CD8-positive, alpha-beta memory T cell (primary cell): ENCODE data around the gene IGFBP4. TPM values are rescaled to one million over a fixed set of nuclear protein-coding genes. Genes with fewer than 3 reads are reported as not detected.
A peak's percentile ranks its signal among the peaks of the same experiment; 100 is the strongest.
"Not testable (repeated sequence)": the region's sequence is repeated elsewhere in the genome, so short reads cannot be mapped to it uniquely, and the experiment has no call there.

ENCODE experiments used
- CTCF ChIA-PET: fragments of 350-600 bp; sonication (Branson Sonifier 250); formaldehyde crosslinking; loops from one replicate; lab custom pipeline; 2021; ENCODE audit warnings: antibody characterized with exemption; lab: Charles Lee
- POLR2A ChIA-PET: fragments of 350-600 bp; sonication (Branson Sonifier 250); formaldehyde crosslinking; loops from one replicate; lab custom pipeline; 2021; ENCODE audit warnings: antibody characterized with exemption; lab: Charles Lee
- DNase-seq, 5 donors: peaks; one replicate each; pipeline versions ENCODE4 v3.0.0 to v3.0.0-alpha.2; 2020 to 2022; ENCODE audit warnings: mixed read lengths in 1 of 5
- H3K27ac ChIP-seq: one replicate; pipeline ENCODE4 v1.7.0; 2013; ENCODE audit warnings: low read depth, mild to moderate bottlenecking, low read length, moderate library complexity
- H3K27me3 ChIP-seq: 2 replicates; pipeline ENCODE4 v1.7.0; 2013; ENCODE audit warnings: low read length, mild to moderate bottlenecking; ENCODE audit not compliant: insufficient read depth, poor library complexity, severe bottlenecking
- H3K36me3 ChIP-seq: 2 replicates; pipeline ENCODE4 v1.7.0; 2013; ENCODE audit warnings: mild to moderate bottlenecking, low read length, moderate library complexity; ENCODE audit not compliant: insufficient read depth
- H3K4me1 ChIP-seq: 2 replicates; pipeline ENCODE4 v1.7.0; 2013; ENCODE audit warnings: mild to moderate bottlenecking, low read length, moderate library complexity; ENCODE audit not compliant: insufficient read depth
- H3K4me3 ChIP-seq: 2 replicates; pipeline ENCODE4 v1.7.0; 2013; ENCODE audit warnings: mild to moderate bottlenecking, low read length
- H3K9me3 ChIP-seq: 2 replicates; pipeline ENCODE4 v1.7.0; 2013; ENCODE audit warnings: mild to moderate bottlenecking, low read length
- H3K27ac Mint-ChIP-seq, 8 donors: one replicate each; pipeline ENCODE4 v1.8.0; 2020 to 2021; ENCODE audit warnings: mixed read lengths in 8 of 8, mild to moderate bottlenecking in 6 of 8, inconsistent platforms in 3 of 8, moderate library complexity in 3 of 8
- H3K27me3 Mint-ChIP-seq, 2 donors: one replicate each; pipeline ENCODE4 v1.8.0; 2020 to 2021; ENCODE audit warnings: mixed read lengths in 2 of 2, mild to moderate bottlenecking in 1 of 2, moderate library complexity in 1 of 2
- H3K36me3 Mint-ChIP-seq, 3 donors: one replicate each; pipeline ENCODE4 v1.8.0; 2020 to 2021; ENCODE audit warnings: mixed read lengths in 3 of 3, inconsistent platforms in 1 of 3, mild to moderate bottlenecking in 1 of 3
- H3K4me1 Mint-ChIP-seq, 3 donors: one replicate each; pipeline ENCODE4 v1.8.0; 2020 to 2021; ENCODE audit warnings: mixed read lengths in 3 of 3, inconsistent platforms in 1 of 3, mild to moderate bottlenecking in 1 of 3
- H3K4me3 Mint-ChIP-seq, 7 donors: one replicate each; pipeline ENCODE4 v1.8.0; 2020 to 2021; ENCODE audit warnings: mixed read lengths in 7 of 7, mild to moderate bottlenecking in 6 of 7, moderate library complexity in 4 of 7, inconsistent platforms in 2 of 7
- H3K9me3 Mint-ChIP-seq, 5 donors: one replicate each; pipeline ENCODE4 v1.8.0; 2020 to 2022; ENCODE audit warnings: mixed read lengths in 5 of 5, mild to moderate bottlenecking in 3 of 5, moderate library complexity in 2 of 5, inconsistent platforms in 1 of 5
- polyA plus RNA-seq: library from polyadenylated mRNA; unstranded; fragments of 300-500 nt; fragmentation: Illumina TruSeq; gene quantifications from one replicate; pipeline ENCODE4 v1.2.3, GENCODE V29; 2021
- total RNA-seq, 2 experiments: library from RNA; stranded (reverse); gene quantifications; one replicate each; pipeline ENCODE4 v1.2.3, GENCODE V29; 2021

Gene IGFBP4
- 1 to 10 TPM; 3.0 to 3.2 TPM for total RNA-seq
- polyA plus RNA-seq, result 21.4 TPM

DNA sequence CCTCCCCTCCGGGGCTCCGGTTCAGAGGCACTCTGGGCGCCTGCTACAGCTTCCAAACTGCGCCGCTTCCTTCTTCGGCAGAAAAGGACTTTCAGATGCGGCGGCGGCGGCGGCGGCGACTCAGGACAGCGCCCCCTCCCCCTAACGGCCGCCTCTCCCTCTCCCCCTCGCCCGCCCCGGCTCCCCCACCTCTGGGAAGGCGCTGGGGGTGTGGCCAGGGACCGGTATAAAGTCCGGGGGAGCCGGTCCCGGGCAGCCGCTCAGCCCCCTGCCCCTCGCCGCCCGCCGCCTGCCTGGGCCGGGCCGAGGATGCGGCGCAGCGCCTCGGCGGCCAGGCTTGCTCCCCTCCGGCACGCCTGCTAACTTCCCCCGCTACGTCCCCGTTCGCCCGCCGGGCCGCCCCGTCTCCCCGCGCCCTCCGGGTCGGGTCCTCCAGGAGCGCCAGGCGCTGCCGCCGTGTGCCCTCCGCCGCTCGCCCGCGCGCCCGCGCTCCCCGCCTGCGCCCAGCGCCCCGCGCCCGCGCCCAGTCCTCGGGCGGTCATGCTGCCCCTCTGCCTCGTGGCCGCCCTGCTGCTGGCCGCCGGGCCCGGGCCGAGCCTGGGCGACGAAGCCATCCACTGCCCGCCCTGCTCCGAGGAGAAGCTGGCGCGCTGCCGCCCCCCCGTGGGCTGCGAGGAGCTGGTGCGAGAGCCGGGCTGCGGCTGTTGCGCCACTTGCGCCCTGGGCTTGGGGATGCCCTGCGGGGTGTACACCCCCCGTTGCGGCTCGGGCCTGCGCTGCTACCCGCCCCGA lies at the start of gene IGFBP4:
Gene IGFBP4 (plus strand): TSS at position 255 of the 792 bp plus-strand sequence. CDS start 286 bp downstream, at position 541.
- peaks cover 0 to 11% of the 10 kb centered on the region in 2 donors for H3K27me3 Mint-ChIP-seq
- Histone ChIP-seq H3K9me3 (no peaks in the 10 kb centered on the region), H3K36me3 (no peaks in the 10 kb centered on the region), H3K4me1 (peaks cover 37% of the 10 kb centered on the region), H3K27ac (peak within 1 kb of the TSS; percentile 47), H3K27me3 (no peaks in the 10 kb centered on the region), H3K4me3 (peak within 1 kb of the TSS; percentile 64)
- H3K4me1 Mint-ChIP-seq, result peaks cover 33 to 40% (median 34%) of the 10 kb centered on the region in 3 donors
- DNase-seq, result peak; percentile 49 to 74 (median 54)
- H3K4me3 Mint-ChIP-seq, result peak within 1 kb of the TSS; percentile 82 to 95 (median 85)
- H3K36me3 Mint-ChIP-seq, result peaks cover 0 to 3% (median 0%) of the 10 kb centered on the region in 3 donors
- CTCF ChIA-PET, result interaction anchor here (0.7 to 6.6 kb wide), 17 partner anchors 11 to 172 kb away, joined by 3 to 48 read pairs (median 4); partner anchors contain the start of gene TOP2A
- H3K27ac Mint-ChIP-seq, result peak within 1 kb of the TSS; percentile 84 to 98 (median 92)
- peaks cover 0 to 4% (median 0%) of the 10 kb centered on the region in 5 donors for H3K9me3 Mint-ChIP-seq
- POLR2A ChIA-PET, result interaction anchor here (1.0 to 1.9 kb wide), 3 partner anchors 26 to 117 kb away, joined by 3 to 6 read pairs (median 6); partner anchors contain the start of gene TOP2A

DNA sequence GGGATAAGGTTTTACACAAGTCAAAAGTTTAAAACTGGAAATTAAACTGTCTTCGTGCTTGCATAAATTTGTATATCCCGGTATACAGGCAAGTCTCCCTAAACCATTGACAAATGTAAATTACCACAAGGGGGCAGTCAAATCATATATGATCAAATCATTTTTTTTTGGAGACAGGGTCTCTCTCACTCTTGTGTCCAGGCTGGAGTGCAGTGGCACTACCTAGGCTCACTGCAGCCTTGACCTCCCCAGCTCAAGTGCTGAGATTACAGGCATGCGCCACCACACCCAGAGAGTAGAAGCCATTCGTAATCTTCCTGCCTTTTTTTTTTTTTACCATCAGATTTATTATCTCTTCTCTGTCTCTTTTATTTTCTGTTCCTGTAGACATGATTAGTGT lies 44.1 kb upstream of the IGFBP4 start:
- peak overlapping the region in 4 of 8 donors; percentile 61 to 82 (median 78) for H3K27ac Mint-ChIP-seq
- Histone ChIP-seq H3K27ac (no peak overlapping the region), H3K9me3 (no peaks in the 10 kb centered on the region), H3K4me1 (peaks cover 11% of the 10 kb centered on the region), H3K4me3 (no peak overlapping the region), H3K27me3 (no peaks in the 10 kb centered on the region), H3K36me3 (no peaks in the 10 kb centered on the region)
- H3K27me3 Mint-ChIP-seq, result no peaks in the 10 kb centered on the region
- no peaks in the 10 kb centered on the region for H3K9me3 Mint-ChIP-seq
- H3K4me1 Mint-ChIP-seq, result peaks cover 5 to 34% (median 26%) of the 10 kb centered on the region in 3 donors
- ChIA-PET CTCF (interaction anchor here (0.7 to 6.4 kb wide), 7 partner anchors 10 to 161 kb away, joined by 3 to 49 read pairs (median 5); no protein-coding TSS in a partner anchor), POLR2A (interaction anchor here (0.7 kb wide), 2 partner anchors 18 to 54 kb away, joined by 4 read pairs; partner anchors contain the start of gene TOP2A)
- no peak overlapping the region for H3K4me3 Mint-ChIP-seq
- H3K36me3 Mint-ChIP-seq, result no peaks in the 10 kb centered on the region
- peak in 2 of 5 donors; percentile 26 to 58 for DNase-seq

DNA sequence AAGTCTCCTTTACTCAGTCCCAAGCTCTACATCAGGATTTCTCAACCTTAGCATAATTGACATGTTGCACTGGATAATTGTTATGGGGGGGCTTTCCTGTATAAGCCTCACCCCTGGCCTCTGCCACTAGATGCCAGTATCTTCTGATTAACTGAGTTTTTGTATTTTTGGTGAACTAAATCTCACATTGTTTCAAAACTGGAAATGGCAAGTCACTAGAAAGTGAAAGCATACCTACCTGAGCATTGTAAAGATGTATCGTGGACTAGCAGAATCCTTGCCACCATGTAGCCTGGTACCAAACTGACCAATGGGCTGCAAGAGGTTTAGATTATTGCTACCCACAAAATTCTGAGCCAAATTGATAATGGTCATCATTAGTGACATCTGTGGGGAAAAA lies 40.6 kb upstream of the IGFBP4 start:
- Histone ChIP-seq H3K36me3 (no peaks in the 10 kb centered on the region), H3K27ac (no peak overlapping the region), H3K4me3 (peak overlapping the region; percentile 8), H3K9me3 (no peaks in the 10 kb centered on the region), H3K27me3 (no peaks in the 10 kb centered on the region), H3K4me1 (peaks cover 11% of the 10 kb centered on the region)
- Mint-ChIP-seq H3K4me1 (peaks cover 5 to 35% (median 27%) of the 10 kb centered on the region in 3 donors), H3K9me3 (no peaks in the 10 kb centered on the region), H3K36me3 (no peaks in the 10 kb centered on the region), H3K27ac (peak overlapping the region in 6 of 8 donors; percentile 3 to 86 (median 70)), H3K4me3 (peak overlapping the region; percentile 2 to 76 (median 64)), H3K27me3 (no peaks in the 10 kb centered on the region)
- POLR2A ChIA-PET, result no interaction called here
- no peak for DNase-seq
- CTCF ChIA-PET, result interaction anchor here (1.5 to 6.4 kb wide), 2 partner anchors 131 to 157 kb away, joined by 3 to 49 read pairs; no protein-coding TSS in a partner anchor

DNA sequence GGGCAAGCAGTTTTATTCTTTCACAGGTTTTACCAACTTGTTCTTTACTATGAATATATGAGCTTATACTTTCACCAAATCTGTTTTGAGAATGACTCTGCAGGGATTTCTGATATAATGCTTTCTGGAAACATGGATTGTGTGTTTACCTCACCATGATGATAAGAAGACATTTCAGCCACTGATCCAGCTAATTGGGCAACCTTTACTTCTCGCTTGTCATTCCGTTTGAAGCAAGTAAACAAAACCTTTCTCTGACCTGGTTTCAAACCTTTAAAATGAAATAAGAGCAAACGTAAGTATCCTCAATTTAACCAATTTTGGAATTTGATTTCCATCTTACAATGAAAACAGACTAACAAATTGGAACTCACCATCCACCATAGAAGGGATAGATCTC lies 39.2 kb upstream of the IGFBP4 start:
- H3K27me3 Mint-ChIP-seq, result no peaks in the 10 kb centered on the region
- no peaks in the 10 kb centered on the region for H3K36me3 ChIP-seq
- H3K9me3 ChIP-seq, result no peaks in the 10 kb centered on the region
- H3K4me3 Mint-ChIP-seq, result no peak overlapping the region
- peak overlapping the region in 4 of 8 donors; percentile 29 to 66 (median 56) for H3K27ac Mint-ChIP-seq
- H3K4me3 ChIP-seq, result no peak overlapping the region
- DNase-seq, result no peak
- H3K36me3 Mint-ChIP-seq, result no peaks in the 10 kb centered on the region
- H3K27ac ChIP-seq, result no peak overlapping the region
- H3K4me1 Mint-ChIP-seq, result peaks cover 5 to 35% (median 27%) of the 10 kb centered on the region in 3 donors
- POLR2A ChIA-PET, result no interaction called here
- H3K4me1 ChIP-seq, result peaks cover 11% of the 10 kb centered on the region
- no peaks in the 10 kb centered on the region for H3K9me3 Mint-ChIP-seq
- CTCF ChIA-PET, result interaction anchor here (0.9 to 6.4 kb wide), 4 partner anchors 11 to 156 kb away, joined by 3 to 49 read pairs (median 3); no protein-coding TSS in a partner anchor
- no peaks in the 10 kb centered on the region for H3K27me3 ChIP-seq

DNA sequence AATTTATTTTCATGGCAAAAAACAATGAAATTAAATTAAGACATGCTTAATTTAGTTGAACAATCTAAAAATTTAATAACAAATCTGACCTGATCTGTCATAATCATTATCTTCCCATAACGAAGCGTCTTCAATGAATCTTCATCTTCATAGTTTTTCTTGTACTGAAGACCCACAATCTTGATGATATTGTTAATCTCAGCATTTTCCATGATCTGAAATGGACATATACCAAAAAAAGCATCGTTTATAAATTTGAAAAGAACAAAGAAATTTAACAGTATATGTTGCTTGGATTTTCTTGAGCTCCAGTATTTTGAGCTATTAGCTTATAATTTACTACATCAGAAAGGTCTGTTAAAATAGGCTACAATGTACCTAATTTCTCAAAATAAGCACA lies 35.8 kb upstream of the IGFBP4 start:
- CTCF ChIA-PET, result interaction anchor here (1.8 to 2.4 kb wide), 2 partner anchors 48 to 125 kb away, joined by 4 to 8 read pairs; no protein-coding TSS in a partner anchor

DNA sequence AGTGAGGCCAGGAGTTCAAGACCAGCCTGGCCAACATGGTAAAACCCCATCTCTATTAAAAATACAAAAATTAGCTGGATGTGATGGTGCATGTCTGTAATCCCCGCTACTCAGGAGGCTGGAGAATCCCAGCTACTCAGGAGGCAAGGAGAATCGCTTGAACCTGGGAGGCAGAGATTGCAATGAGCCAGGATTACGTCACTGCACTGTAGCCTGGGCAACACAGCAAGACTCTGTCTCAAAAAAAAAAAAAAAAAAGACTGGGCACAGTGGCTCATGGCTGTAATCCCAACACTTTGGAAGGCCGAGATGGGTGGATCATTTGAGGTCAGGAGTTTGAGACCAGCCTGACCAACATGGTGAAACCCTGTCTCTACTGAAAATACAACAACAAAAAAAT lies 33.7 kb upstream of the IGFBP4 start:
- H3K27ac Mint-ChIP-seq, H3K9me3 Mint-ChIP-seq, H3K36me3 Mint-ChIP-seq, H3K4me3 ChIP-seq, H3K4me1 ChIP-seq, H3K27ac ChIP-seq, H3K27me3 ChIP-seq, DNase-seq, POLR2A ChIA-PET, H3K9me3 ChIP-seq, H3K4me3 Mint-ChIP-seq, H3K36me3 ChIP-seq, H3K27me3 Mint-ChIP-seq: not testable (repeated sequence)
- CTCF ChIA-PET, result interaction anchor here (1.0 to 2.4 kb wide), 3 partner anchors 17 to 123 kb away, joined by 3 to 8 read pairs (median 5); no protein-coding TSS in a partner anchor
- peaks cover 0 to 16% (median 0%) of the 10 kb centered on the region in 3 donors for H3K4me1 Mint-ChIP-seq

More for the DNA sequence above, 35.8 kb upstream of the IGFBP4 start:
- Mint-ChIP-seq H3K27me3 (no peaks in the 10 kb centered on the region), H3K27ac (no peak overlapping the region), H3K36me3 (no peaks in the 10 kb centered on the region), H3K4me3 (no peak overlapping the region), H3K4me1 (peaks cover 5 to 35% (median 18%) of the 10 kb centered on the region in 3 donors), H3K9me3 (no peaks in the 10 kb centered on the region)
- no peak for DNase-seq
- Histone ChIP-seq H3K4me3 (no peak overlapping the region), H3K27ac (no peak overlapping the region), H3K36me3 (no peaks in the 10 kb centered on the region), H3K9me3 (no peaks in the 10 kb centered on the region), H3K4me1 (peaks cover 9% of the 10 kb centered on the region), H3K27me3 (no peaks in the 10 kb centered on the region)
- POLR2A ChIA-PET, result no interaction called here

DNA sequence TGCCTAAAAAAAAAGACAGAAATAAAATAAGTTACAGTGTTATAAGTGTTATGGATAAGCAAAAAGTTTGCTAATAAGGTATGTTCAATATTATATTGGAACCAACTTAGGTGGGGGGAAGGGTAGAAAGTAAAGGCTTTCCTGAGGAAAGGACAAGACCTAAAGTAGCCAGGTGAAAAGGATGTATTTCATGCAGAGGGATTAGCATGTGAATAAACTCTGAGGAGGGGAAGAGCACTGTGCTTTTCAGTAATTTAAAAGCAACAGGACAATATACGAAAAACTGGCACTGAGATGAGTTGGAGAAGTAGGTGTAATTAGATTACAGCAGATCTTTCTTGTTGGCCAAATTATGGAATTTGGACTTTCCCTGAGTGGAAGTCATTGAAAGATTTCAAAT lies 33.2 kb upstream of the IGFBP4 start:
- CTCF ChIA-PET, result interaction anchor here (0.8 to 1.9 kb wide), 4 partner anchors 10 to 150 kb away, joined by 3 to 7 read pairs (median 3); no protein-coding TSS in a partner anchor
- H3K4me3 Mint-ChIP-seq, result no peak overlapping the region
- peaks cover 0 to 16% (median 0%) of the 10 kb centered on the region in 3 donors for H3K4me1 Mint-ChIP-seq
- H3K27ac Mint-ChIP-seq, result peak overlapping the region in 1 of 8 donors; percentile 0
- H3K9me3 Mint-ChIP-seq, result no peaks in the 10 kb centered on the region
- Histone ChIP-seq H3K27me3 (no peaks in the 10 kb centered on the region), H3K4me3 (no peak overlapping the region), H3K4me1 (no peaks in the 10 kb centered on the region), H3K36me3 (no peaks in the 10 kb centered on the region), H3K9me3 (no peaks in the 10 kb centered on the region), H3K27ac (no peak overlapping the region)
- H3K36me3 Mint-ChIP-seq, result no peaks in the 10 kb centered on the region
- POLR2A ChIA-PET, result no interaction called here
- H3K27me3 Mint-ChIP-seq, result no peaks in the 10 kb centered on the region
- DNase-seq, result no peak
